ENCODE data around the gene IQCK.
A peak's percentile ranks its signal among the peaks of the same experiment; 100 is the strongest.

Gene IQCK

GRCh38 chr16:19843371-19843770 is 125.3 kb downstream of the IQCK start:
- TF ChIP-seq CTCF (IDR thresholded peaks at IDR 0.05; ENCODE audit: control insufficient read depth, insufficient read depth, low read depth, low read length, missing control alignments) = no peak
- DNase-seq (ENCODE audit: low read depth) = no peak
- no peak overlapping the region for H3K4me3 ChIP-seq (ENCODE audit: control insufficient read depth, low read depth, low read length)

GRCh38 chr16:19844945-19845641 is 127.0 kb downstream of the IQCK start:
- H3K4me3 ChIP-seq (ENCODE audit: control insufficient read depth, low read depth, low read length) = no peak overlapping the region
- no peak for TF ChIP-seq CTCF (IDR thresholded peaks at IDR 0.05; ENCODE audit: control insufficient read depth, insufficient read depth, low read depth, low read length, missing control alignments)
- peak; percentile 48 for DNase-seq (ENCODE audit: low read depth)

GRCh38 chr16:19846436-19846835 is 128.4 kb downstream of the IQCK start:
- H3K4me3 ChIP-seq (ENCODE audit: control insufficient read depth, low read depth, low read length) = no peak overlapping the region
- TF ChIP-seq CTCF (IDR thresholded peaks at IDR 0.05; ENCODE audit: control insufficient read depth, insufficient read depth, low read depth, low read length, missing control alignments) = no peak
- DNase-seq (ENCODE audit: low read depth) = no peak

- no peak overlapping the region for H3K4me3 ChIP-seq (ENCODE audit: control insufficient read depth, low read depth, low read length)
- no peak for TF ChIP-seq CTCF (IDR thresholded peaks at IDR 0.05; ENCODE audit: control insufficient read depth, insufficient read depth, low read depth, low read length, missing control alignments)
- DNase-seq (ENCODE audit: low read depth) = no peak
Observed at GRCh38 chr16:19848756-19849155, 130.7 kb downstream of the IQCK start.

GRCh38 chr16:19850131-19850817 is 132.2 kb downstream of the IQCK start:
- no peak overlapping the region for H3K4me3 ChIP-seq (ENCODE audit: control insufficient read depth, low read depth, low read length)
- no peak for DNase-seq (ENCODE audit: low read depth)
- no peak for TF ChIP-seq CTCF (IDR thresholded peaks at IDR 0.05; ENCODE audit: control insufficient read depth, insufficient read depth, low read depth, low read length, missing control alignments)

GRCh38 chr16:19851476-19851875 is 133.4 kb downstream of the IQCK start:
- TF ChIP-seq CTCF (IDR thresholded peaks at IDR 0.05; ENCODE audit: control insufficient read depth, insufficient read depth, low read depth, low read length, missing control alignments) = no peak
- H3K4me3 ChIP-seq (ENCODE audit: control insufficient read depth, low read depth, low read length) = no peak overlapping the region
- DNase-seq (ENCODE audit: low read depth) = no peak

All from AG09309 (cell line).